Pancreas (tissue), 10 donors: Measurements from ENCODE around the gene ZFP36L2. TPM values are rescaled to one million over a fixed set of nuclear protein-coding genes. Genes with fewer than 3 reads are reported as not detected.

Source experiments
- ATAC-seq, 4 donors: fragments of 200-7000 bp; cut with Tn5 transposase; one replicate each; pipeline versions ENCODE4 v1.8.0 to v1.9.1; 2020; ENCODE audit warnings: mild to moderate bottlenecking in 4 of 4, moderate library complexity in 4 of 4
- DNase-seq, 6 donors: peaks; one replicate each; pipeline ENCODE4 v3.0.0-alpha.2; 2020
- FAIRE-seq: peaks from 2 replicates; lab custom pipeline; 2012; peaks lifted over from hg19 to GRCh38; lab: Jason Lieb, UNC
- H3K27ac ChIP-seq, 4 donors: fragments of 200-600 bp; sonication (generic); 1 replicate in 3 of 4; 2 replicates in 1 of 4; pipeline versions ENCODE4 v1.5.0 to v1.8.0; 2020
- H3K27me3 ChIP-seq, 4 donors: fragments of 200-600 bp; one replicate each; pipeline ENCODE4 v1.8.0; 2021
- H3K36me3 ChIP-seq, 3 donors: fragments of 200-600 bp; sonication (generic) in 1 of 3; one replicate each; pipeline versions ENCODE4 v1.5.0 to v1.8.0; 2020 to 2021
- H3K4me1 ChIP-seq, 3 donors: fragments of 200-600 bp; one replicate each; pipeline ENCODE4 v1.8.0; 2021
- H3K4me3 ChIP-seq, 4 donors: fragments of 200-600 bp; sonication (generic) in 2 of 4; one replicate each; pipeline versions ENCODE4 v1.5.0 to v1.8.0; 2020 to 2021
- H3K9me3 ChIP-seq, 4 donors: fragments of 200-600 bp; one replicate each; pipeline ENCODE4 v1.8.0; 2021
- CTCF ChIP-seq, 4 donors: fragments of 200-600 bp; sonication (generic) in 3 of 4; IDR thresholded peaks; one replicate each; pipeline versions ENCODE4 v1.5.0 to v1.8.0; 2021; ENCODE audit warnings: antibody characterized with exemption in 4 of 4
- WGBS, 2 donors: extraction: QIAGEN DNeasy Blood & Tissue Kit; methylation state at CpG; one replicate each; pipeline ENCODE4 v1.1.7; 2013; 5-methylcytosine and 5-hydroxymethylcytosine counted together
- intact Hi-C, 3 donors: fragments of 100-400 bp; cut with DNase I; formaldehyde crosslinking; loops; one replicate each; pipeline versions ENCODE4 v1.11.1 to v1.14.2; 2022
- polyA plus RNA-seq, 2 donors: library from polyadenylated mRNA; stranded (reverse); fragments of 200-250 nt; gene quantifications; one replicate each; pipeline ENCODE4 v1.2.3, GENCODE V29; 2013
- total RNA-seq, 6 donors: library from RNA; stranded (reverse); fragmentation: NEBNext Ultra II Directional in 4 of 6; extraction: Animal tissue kit (Norgen Biotek cat#: 25700) in 4 of 6; gene quantifications; one replicate each; pipeline versions ENCODE4 v1.2.1 to v1.2.4, GENCODE V29; 2021 to 2023
- donor health status: healthy with polysubstance abuse.
- donor health status: DM: no; HTN: no; CAD: no; lungs with moderate emphysema.
- donor health status: DM: no; HTN: no; CAD: no.
- donor health status: control.
- donor health status: control.
- donor health status: Bipolar disorder and iron deficiency.
- donor health status: DM: yes; HTN: yes; CAD: no.
- donor health status: DM: no; HTN: no; CAD: no.
- donor health status: DM: no; HTN: no; CAD: no.
- donor health status: DM: yes; HTN: yes; CAD: no.

Gene ZFP36L2
- total and polyA plus RNA-seq, 8 donors, result 36.8 to 117 (median 54.6) TPM

GRCh38 chr2:43175020-43175441 lies 51.4 kb downstream of the ZFP36L2 start:
- Histone ChIP-seq H3K27ac (peak overlapping the region in 2 of 4 donors; percentile 7 to 47), H3K4me3 (no peak overlapping the region), H3K36me3 (no peaks in the 10 kb centered on the region), H3K9me3 (no peaks in the 10 kb centered on the region), H3K4me1 (peaks cover 22 to 23% (median 23%) of the 10 kb centered on the region in 3 donors), H3K27me3 (no peaks in the 10 kb centered on the region)
- DNase-seq (no peak), FAIRE-seq (no peak), ATAC-seq (no peak)
- intact Hi-C loops, result no loop called here
- no peak for TF ChIP-seq CTCF (IDR thresholded peaks at IDR 0.05)
- WGBS, 2 donors, result 3 to 10% methylated on average over 1 of the region's 1 CpG

- WGBS, 2 donors, result 71 to 84% methylated on average over 9 of the region's 9 CpGs
- DNase-seq, result no peak
- Histone ChIP-seq H3K27me3 (no peaks in the 10 kb centered on the region), H3K4me3 (no peak overlapping the region), H3K4me1 (peaks cover 20 to 25% (median 25%) of the 10 kb centered on the region in 3 donors), H3K36me3 (no peaks in the 10 kb centered on the region), H3K9me3 (no peaks in the 10 kb centered on the region), H3K27ac (peak overlapping the region in 2 of 4 donors; percentile 37 to 47)
- ATAC-seq, result peak in 2 of 4 donors; percentile 2 to 5
- TF ChIP-seq CTCF (IDR thresholded peaks at IDR 0.05), result no peak
- FAIRE-seq, result no peak
- intact Hi-C loops, result loop anchor here in 1 of 3 donors (5.0 kb wide), 1 partner anchor 43 kb away; no protein-coding TSS in a partner anchor
These were observed 52.0 kb downstream of the ZFP36L2 start for GRCh38 chr2:43174368-43174916.
